HG02588 (cell line): ENCODE measurements around the gene HIC2.
"Not testable (repeated sequence)": the region's sequence is repeated elsewhere in the genome, so short reads cannot be mapped to it uniquely, and the experiment has no call there.

ENCODE experiments used
- ATAC-seq: cut with Tn5 transposase; IDR thresholded peaks from one replicate; pipeline ENCODE4 v1.9.1; 2021; ENCODE audit warnings: mild to moderate bottlenecking, moderate library complexity; ENCODE audit not compliant: unreplicated experiment

HIC2 gene

GRCh38 chr22:21434378-21435233, 17.4 kb downstream of the HIC2 start:
- not testable (repeated sequence) for ATAC-seq

- ATAC-seq: not testable (repeated sequence)
Observed at GRCh38 chr22:21435998-21436810, 19.0 kb downstream of the HIC2 start.

GRCh38 chr22:21438013-21438412, 20.8 kb downstream of the HIC2 start:
- not testable (repeated sequence) for ATAC-seq

DNA sequence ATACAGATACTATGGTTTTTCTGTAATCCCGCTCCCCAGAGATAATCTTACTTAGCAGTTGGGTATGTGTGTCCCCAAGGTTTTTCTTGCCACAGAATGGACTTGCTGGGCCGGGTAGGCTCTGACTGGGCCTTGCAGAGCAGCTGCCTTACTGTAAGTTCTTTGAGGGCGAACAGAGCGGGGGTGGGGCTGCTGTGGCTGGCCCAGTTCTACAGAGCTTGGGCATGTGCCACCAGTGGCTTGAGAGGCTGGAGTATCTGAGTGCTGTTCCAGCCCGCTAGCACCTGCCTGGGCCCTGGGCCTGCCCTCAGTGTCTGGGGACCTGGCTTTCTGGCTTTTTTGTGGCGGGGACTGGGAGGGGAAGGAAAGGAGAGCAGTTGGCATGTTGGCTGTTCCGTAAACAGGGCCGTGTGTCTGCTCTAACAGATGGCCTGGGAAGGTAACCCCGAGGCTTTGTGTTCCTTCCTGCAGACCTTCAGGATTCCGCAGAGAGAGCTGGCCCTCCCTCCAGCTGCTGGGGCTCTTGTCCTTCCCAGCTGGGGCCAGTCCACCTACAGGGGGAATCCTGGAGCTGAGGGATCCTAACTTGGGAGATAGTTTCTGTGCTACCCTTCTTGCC, 23.0 kb downstream of the HIC2 start:
- ATAC-seq: not testable (repeated sequence)

DNA sequence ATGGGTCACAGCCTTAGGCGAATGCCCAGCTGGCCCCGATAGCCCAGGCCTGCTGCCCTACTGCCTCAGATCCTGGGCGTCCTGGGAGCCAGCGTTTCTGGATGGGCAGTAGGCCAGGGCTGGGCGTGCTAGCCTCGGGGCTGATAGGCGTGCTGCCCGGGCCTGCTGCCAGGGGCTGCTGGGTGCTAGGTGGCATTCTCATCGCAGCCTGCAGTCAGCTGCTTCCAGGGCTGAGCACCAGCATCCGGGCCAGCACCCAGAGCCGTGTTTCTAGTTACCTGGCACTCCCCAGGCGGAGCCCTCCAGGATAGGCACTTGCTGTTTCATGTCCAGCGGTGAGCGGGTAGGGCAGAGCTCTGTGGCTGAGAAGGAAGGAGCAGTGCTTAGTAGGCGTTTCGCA, 23.5 kb downstream of the HIC2 start:
- ATAC-seq: not testable (repeated sequence)

DNA sequence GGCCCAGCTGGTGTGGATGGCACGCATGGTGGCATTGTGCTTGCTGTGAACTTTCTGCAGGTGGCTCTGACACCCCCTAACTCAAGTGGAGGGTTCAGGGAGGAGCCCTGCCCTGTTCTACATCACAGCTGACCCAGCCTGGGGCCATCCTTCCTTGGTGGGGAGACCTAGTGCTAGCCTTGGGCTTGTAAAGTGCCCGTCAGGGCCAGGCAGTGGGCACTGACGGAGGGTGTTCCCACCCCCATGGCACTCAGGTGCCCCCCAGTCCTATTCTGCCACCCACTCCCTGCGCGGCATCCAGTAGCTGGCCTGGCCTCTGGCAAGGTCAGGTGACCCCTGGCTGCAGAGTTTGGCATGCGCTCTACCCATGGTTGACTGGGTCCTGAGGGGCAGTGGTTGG, 24.0 kb downstream of the HIC2 start:
- not testable (repeated sequence) for ATAC-seq

DNA sequence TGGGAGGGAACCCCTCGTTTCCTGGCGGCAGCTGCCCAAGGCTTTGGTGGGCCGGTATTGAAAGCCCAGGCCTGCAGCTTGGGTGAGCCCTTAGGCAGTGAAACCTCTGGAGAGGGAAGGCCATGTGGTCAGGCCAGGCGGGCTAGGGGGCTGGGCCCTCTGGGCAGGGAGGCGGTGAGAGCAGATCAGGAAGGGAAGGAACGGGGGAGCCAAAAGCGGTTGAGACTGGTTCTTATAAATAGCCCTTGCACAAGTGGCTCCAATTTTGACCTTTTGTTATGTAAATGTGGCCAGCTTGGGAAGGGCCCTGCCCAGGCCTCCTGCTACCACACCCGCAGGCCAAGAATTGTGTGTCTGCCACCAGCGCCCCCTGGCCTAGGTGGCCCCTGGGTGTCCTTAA, 25.0 kb downstream of the HIC2 start:
- not testable (repeated sequence) for ATAC-seq

GRCh38 chr22:21442646-21443045, 25.5 kb downstream of the HIC2 start:
- ATAC-seq: not testable (repeated sequence)

- no peak for ATAC-seq
Observed at GRCh38 chr22:21443057-21443734, 26.0 kb downstream of the HIC2 start.

DNA sequence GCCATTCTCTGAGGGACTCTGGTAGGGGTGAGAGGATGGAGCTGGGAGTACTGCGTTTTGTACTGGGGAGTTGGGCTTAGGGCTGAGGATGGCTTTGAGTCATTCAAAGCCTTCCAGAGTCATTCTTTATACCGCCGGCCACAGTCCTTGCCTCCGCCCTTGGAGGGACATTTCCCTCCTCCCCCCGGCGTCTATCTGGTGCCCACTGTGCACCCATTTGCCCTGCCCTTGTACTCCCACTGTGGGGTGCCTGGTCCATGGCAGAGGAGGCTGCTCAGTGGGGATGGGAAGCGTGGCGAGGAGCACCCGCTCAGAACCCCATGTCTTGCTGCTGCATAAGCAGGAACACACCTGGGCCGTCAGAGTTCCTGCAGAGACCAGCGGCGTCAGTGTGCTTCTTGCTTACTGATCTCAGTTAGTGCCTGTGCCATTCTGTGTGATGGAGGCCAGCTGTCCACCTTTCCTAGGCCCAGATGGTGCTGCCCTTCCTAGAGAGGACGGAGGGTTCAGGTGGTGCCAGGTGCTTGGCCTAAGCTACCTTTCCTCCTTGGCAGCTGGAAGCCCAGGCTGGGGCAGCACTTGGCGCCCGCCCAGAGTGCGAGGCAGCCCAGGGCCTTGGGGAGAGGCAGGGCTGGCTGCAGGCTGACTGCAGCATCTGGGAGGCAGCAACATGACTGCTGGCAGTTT, 26.7 kb downstream of the HIC2 start:
- no peak for ATAC-seq

DNA sequence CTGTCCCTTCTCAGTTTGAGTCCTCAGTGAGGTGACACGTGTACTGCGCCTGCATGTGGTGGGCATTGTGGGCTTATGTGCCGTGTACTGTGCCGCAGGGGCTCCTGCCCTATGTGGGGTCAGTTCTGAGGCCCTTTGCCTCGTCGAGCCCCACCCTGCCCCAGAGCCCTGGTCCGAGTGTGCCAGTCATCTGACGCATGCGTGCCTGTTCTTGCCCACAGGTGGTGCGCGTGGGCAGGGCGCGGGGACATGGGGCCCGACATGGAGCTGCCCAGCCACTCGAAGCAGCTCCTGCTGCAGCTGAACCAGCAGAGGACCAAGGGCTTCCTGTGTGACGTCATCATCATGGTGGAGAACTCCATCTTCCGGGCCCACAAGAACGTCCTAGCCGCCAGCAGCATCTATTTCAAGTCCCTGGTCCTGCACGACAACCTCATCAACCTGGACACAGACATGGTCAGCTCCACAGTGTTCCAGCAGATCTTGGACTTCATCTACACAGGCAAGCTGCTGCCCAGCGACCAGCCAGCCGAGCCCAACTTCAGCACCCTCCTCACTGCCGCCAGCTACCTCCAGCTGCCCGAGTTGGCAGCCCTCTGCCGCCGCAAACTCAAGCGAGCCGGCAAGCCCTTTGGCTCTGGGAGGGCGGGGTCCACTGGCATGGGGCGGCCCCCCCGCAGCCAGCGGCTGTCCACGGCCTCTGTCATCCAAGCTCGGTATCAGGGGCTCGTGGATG, 27.7 kb downstream of the HIC2 start:
- no peak for ATAC-seq

GRCh38 chr22:21445437-21446127, 28.4 kb downstream of the HIC2 start:
- ATAC-seq: no peak

DNA sequence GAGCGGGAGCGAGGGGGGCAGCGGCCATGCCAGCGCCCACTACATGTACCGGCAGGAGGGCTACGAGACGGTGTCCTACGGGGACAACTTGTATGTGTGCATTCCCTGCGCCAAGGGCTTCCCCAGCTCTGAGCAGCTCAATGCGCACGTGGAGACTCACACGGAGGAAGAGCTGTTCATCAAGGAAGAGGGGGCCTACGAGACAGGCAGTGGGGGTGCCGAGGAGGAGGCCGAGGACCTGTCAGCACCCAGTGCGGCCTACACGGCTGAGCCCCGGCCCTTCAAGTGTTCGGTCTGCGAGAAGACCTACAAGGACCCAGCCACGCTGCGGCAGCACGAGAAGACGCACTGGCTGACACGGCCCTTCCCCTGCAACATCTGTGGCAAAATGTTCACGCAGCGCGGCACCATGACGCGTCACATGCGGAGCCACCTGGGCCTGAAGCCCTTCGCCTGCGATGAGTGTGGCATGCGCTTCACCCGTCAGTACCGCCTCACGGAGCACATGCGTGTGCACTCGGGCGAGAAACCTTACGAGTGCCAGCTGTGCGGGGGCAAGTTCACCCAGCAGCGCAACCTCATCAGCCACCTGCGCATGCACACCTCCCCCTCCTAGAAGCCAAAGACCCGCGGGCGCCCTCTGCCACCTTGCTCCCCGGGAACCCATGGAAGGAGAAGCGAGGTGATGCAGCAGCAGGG, 29.1 kb downstream of the HIC2 start:
- ATAC-seq: no peak

DNA sequence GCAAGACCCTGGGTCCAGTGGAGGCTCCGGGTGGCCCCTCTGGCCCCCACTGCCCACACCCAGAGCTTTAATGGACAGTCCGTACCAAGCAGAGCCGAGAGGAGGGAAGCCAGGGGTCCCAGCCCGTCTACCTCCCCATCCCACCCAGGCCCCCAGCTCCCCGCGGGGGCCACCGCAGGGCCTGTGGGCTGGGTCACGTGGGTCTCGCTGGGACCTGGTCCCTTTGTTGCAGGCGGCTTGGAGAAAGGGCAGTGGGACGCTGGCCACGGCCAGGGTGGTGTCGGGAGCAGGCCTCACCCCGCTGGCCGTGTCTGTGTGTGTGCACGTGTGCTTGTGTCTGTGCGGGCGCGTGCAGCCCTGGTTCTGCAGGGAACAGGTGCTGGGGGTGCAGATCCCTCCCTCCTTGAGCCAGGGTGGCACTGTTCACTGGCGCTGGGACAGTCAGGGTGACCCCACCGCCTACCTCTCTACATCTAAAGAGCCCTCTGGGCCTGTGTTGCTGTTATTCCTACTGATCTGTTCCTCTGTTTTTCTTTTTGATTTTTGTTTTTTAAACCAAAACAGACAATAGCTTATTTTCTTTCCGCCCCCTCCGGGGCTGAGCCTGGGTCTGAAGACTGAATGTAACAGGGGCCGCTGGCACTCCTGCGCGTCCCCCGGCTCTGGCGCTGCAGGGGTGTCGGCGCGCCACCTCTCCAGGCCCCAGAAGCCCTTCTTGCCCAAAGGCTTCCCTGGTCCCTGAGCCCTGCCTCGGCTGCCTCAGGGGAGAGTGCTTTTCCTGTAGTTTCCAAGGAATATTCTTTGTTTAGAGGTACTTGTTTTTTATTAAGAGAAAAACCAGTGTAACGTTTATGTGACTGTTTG, 29.9 kb downstream of the HIC2 start:
- no peak for ATAC-seq

GRCh38 chr22:21447694-21448402, 30.7 kb downstream of the HIC2 start:
- ATAC-seq: no peak

DNA sequence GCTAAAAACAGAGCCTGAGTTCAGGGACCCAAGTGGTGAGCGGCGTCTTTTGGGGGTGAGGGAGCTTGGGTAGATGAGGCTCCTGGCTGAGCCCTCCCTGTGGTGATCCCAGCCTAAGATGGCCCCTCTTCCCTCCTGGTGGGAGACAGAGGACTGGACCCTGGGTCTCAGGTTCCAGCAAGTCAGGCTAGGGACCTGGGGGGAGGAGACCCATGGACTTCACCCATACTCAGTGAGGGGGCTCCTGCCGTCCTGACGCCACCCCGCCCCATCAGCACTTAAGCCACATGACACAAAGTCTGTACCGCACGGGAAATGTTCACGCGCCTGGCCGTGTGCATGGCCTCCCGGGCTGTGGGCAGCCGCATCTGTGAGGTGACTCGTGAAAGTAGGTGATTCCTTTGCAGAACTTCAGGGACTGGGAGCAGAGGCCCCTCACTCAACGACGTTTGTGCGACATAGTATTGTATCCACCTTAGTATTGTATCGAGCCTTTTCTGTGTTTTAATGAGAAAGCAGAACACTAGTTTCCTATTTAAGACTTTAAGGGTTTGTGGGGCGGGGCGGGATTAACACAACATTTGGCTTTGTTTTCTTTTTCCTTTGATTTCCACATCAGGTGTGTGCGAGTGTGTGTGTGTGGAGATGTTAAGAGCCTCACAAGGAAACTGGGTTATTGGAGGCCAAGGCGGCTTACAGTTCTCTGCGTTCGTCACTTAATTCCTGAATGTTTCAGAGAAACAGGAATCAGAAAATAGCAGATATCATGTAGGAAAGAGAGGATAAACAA, 31.7 kb downstream of the HIC2 start:
- ATAC-seq: no peak
